ENCODE data around the gene SIGLEC12. TPM values are rescaled to one million over a fixed set of nuclear protein-coding genes. Genes with fewer than 3 reads are reported as not detected.

SIGLEC12 gene
- total RNA-seq, 1 donor from 2014 or later, result not detected

- no peaks in the 10 kb centered on the region for H3K27me3 Mint-ChIP-seq (ENCODE audit: low read depth)
- TF ChIP-seq, protein P1, sequence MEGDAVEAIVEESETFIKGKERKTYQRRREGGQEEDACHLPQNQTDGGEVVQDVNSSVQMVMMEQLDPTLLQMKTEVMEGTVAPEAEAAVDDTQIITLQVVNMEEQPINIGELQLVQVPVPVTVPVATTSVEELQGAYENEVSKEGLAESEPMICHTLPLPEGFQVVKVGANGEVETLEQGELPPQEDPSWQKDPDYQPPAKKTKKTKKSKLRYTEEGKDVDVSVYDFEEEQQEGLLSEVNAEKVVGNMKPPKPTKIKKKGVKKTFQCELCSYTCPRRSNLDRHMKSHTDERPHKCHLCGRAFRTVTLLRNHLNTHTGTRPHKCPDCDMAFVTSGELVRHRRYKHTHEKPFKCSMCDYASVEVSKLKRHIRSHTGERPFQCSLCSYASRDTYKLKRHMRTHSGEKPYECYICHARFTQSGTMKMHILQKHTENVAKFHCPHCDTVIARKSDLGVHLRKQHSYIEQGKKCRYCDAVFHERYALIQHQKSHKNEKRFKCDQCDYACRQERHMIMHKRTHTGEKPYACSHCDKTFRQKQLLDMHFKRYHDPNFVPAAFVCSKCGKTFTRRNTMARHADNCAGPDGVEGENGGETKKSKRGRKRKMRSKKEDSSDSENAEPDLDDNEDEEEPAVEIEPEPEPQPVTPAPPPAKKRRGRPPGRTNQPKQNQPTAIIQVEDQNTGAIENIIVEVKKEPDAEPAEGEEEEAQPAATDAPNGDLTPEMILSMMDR (IDR thresholded peaks at IDR 0.05), result no peak
- no peak overlapping the region for H3K4me3 Mint-ChIP-seq (ENCODE audit: unreplicated experiment)
- H3K36me3 Mint-ChIP-seq (ENCODE audit: low read depth), result no peaks in the 10 kb centered on the region
- no peak overlapping the region for H3K27ac Mint-ChIP-seq (ENCODE audit: unreplicated experiment)
- H3K4me1 Mint-ChIP-seq (ENCODE audit: low read depth), result no peaks in the 10 kb centered on the region
- DNase-seq (ENCODE audit: low spot score), result no peak
- H3K9me3 Mint-ChIP-seq (ENCODE audit: low read depth), result peaks cover 3% of the 10 kb centered on the region
These were observed 46.0 kb upstream of the SIGLEC12 start for GRCh38 chr19:51547397-51548212.

- Mint-ChIP-seq H3K36me3 (ENCODE audit: low read depth) (no peaks in the 10 kb centered on the region), H3K9me3 (ENCODE audit: low read depth) (peaks cover 3% of the 10 kb centered on the region), H3K27ac (ENCODE audit: unreplicated experiment) (no peak overlapping the region), H3K27me3 (ENCODE audit: low read depth) (peaks cover 2% of the 10 kb centered on the region), H3K4me1 (ENCODE audit: low read depth) (no peaks in the 10 kb centered on the region), H3K4me3 (ENCODE audit: unreplicated experiment) (no peak overlapping the region)
- TF ChIP-seq, protein P1 (IDR thresholded peaks at IDR 0.05), result no peak
- no peak for DNase-seq (ENCODE audit: low spot score)
These were observed 45.2 kb upstream of the SIGLEC12 start for GRCh38 chr19:51546650-51547396.

DNA sequence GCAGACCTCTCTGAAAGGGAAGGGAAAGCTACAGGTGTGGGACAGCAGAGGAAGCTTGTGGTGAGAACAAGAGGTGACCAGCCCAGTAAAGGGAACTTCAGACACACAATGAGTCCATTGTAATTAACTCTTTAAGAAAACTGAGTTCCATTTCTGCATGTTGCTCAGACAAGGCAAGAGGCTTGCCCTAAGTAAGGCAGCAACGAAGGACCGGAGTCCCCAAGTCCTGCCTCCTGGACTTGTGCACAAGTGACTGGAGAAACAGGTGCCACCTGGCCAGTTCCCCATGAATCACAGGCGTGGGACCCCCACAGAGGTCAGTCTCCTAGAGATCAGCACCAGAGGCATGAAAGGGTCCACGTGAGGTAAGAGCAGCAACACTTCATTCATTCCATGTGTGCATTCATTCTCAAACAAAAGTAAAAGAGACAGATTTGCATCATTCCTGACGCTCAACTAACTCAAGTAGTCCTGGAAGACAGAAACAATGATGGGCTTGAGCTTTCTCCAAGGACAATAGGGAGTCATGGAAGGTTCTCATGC, 44.6 kb upstream of the SIGLEC12 start:
- H3K9me3 Mint-ChIP-seq (ENCODE audit: low read depth), result peaks cover 3% of the 10 kb centered on the region
- no peaks in the 10 kb centered on the region for H3K4me1 Mint-ChIP-seq (ENCODE audit: low read depth)
- no peak overlapping the region for H3K4me3 Mint-ChIP-seq (ENCODE audit: unreplicated experiment)
- H3K36me3 Mint-ChIP-seq (ENCODE audit: low read depth), result no peaks in the 10 kb centered on the region
- H3K27me3 Mint-ChIP-seq (ENCODE audit: low read depth), result peaks cover 5% of the 10 kb centered on the region
- DNase-seq (ENCODE audit: low spot score), result no peak
- H3K27ac Mint-ChIP-seq (ENCODE audit: unreplicated experiment), result no peak overlapping the region
- TF ChIP-seq, protein P1 (IDR thresholded peaks at IDR 0.05), result no peak

DNA sequence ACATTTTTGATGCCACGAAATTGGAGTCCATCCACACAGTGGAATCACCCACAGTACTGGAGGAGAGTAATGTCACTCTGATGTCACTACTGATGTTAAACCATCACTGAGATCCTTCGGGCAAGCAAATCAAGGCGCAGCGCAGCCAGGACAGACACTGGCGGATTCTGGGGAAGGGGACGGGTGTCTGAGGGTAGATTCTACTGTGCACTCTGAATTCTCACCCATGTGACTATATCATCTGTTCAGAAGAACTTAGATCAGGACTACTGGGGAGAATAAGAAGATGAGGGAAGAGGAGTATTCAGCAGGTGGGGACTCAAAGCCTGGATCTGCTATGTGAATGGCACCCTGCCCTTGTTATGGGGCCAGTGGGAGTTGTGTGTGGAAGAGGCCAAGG, 42.4 kb upstream of the SIGLEC12 start:
- Mint-ChIP-seq H3K27ac (ENCODE audit: unreplicated experiment) (no peak overlapping the region), H3K27me3 (ENCODE audit: low read depth) (peaks cover 7% of the 10 kb centered on the region), H3K36me3 (ENCODE audit: low read depth) (no peaks in the 10 kb centered on the region), H3K4me3 (ENCODE audit: unreplicated experiment) (no peak overlapping the region), H3K9me3 (ENCODE audit: low read depth) (peaks cover under 1% of the 10 kb centered on the region), H3K4me1 (ENCODE audit: low read depth) (no peaks in the 10 kb centered on the region)
- TF ChIP-seq, protein P1 (IDR thresholded peaks at IDR 0.05), result no peak
- no peak for DNase-seq (ENCODE audit: low spot score)

DNA sequence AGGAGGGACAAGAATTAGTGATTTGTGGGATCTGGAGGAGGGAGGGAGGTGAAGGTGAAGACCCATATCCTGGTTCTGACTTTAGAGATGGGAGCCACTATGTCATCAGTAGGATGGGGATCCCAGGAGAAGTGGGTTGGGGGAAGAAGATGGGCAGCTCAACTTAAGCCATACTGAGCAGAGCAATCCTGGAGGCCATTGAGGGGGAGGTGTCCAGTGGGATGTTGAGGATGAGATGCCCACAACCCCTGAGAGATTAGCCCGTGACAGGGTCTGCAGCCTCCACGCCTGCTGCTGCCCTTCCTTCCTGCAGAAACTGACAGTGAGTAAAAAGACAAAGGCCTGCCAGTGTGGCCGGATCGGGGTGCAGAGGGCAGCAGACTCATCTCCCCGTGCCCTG, 41.1 kb upstream of the SIGLEC12 start:
- H3K4me1 Mint-ChIP-seq (ENCODE audit: low read depth), result no peaks in the 10 kb centered on the region
- no peak overlapping the region for H3K27ac Mint-ChIP-seq (ENCODE audit: unreplicated experiment)
- DNase-seq (ENCODE audit: low spot score), result no peak
- no peaks in the 10 kb centered on the region for H3K9me3 Mint-ChIP-seq (ENCODE audit: low read depth)
- no peak overlapping the region for H3K4me3 Mint-ChIP-seq (ENCODE audit: unreplicated experiment)
- TF ChIP-seq, protein P1 (IDR thresholded peaks at IDR 0.05), result no peak
- H3K36me3 Mint-ChIP-seq (ENCODE audit: low read depth), result no peaks in the 10 kb centered on the region
- H3K27me3 Mint-ChIP-seq (ENCODE audit: low read depth), result peaks cover 7% of the 10 kb centered on the region

Data from chondrocyte (in vitro differentiated cells).